ENCODE data around the gene BACE2.
"Not testable (repeated sequence)": the region's sequence is repeated elsewhere in the genome, so short reads cannot be mapped to it uniquely, and the experiment has no call there.

DNA sequence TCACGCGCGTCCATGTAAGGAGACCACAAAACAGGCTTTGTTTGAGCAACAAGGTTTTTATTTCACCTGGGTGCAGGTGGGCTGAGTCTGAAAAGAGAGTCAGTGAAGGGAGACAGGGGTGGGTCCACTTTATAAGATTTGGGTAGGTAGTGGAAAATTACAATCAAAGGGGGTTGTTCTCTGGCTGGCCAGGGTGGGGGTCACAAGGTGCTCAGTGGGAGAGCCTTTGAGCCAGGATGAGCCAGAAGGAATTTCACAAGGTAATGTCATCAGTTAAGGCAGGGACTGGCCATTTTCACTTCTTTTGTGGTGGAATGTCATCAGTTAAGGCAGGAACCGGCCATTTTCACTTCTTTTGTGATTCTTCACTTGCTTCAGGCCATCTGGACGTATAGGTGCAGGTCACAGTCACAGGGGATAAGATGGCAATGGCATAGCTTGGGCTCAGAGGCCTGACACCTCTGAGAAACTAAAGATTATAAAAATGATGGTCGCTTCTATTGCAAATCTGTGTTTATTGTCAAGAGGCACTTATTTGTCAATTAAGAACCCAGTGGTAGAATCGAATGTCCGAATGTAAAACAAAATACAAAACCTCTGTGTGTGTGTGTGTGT lies 76.4 kb downstream of the BACE2 start:
- not testable (repeated sequence) for TF ChIP-seq POLR2AphosphoS5 (IDR thresholded peaks at IDR 0.05); CTCF (IDR thresholded peaks at IDR 0.05; ENCODE audit: poor library complexity, severe bottlenecking); EP300 (conservative IDR thresholded peaks at IDR 0.05; ENCODE audit: poor library complexity, severe bottlenecking); MXI1 (conservative IDR thresholded peaks at IDR 0.05; ENCODE audit: poor library complexity, severe bottlenecking)
